NT2/D1 (cell line): Measurements from ENCODE around the gene SCAF8.
"Not testable (repeated sequence)": the region's sequence is repeated elsewhere in the genome, so short reads cannot be mapped to it uniquely, and the experiment has no call there.

Source experiments
- DNase-seq: peaks from one replicate; pipeline ENCODE4 v3.0.0-alpha.2; 2011; ENCODE audit warnings: low read depth, low spot score
- H3K27me3 ChIP-seq: 2 replicates; pipeline ENCODE4 v1.6.0; 2011; ENCODE audit warnings: mild to moderate bottlenecking; ENCODE audit not compliant: insufficient read length, insufficient read depth
- H3K36me3 ChIP-seq: 2 replicates; pipeline ENCODE4 v1.6.1; 2011; ENCODE audit warnings: mild to moderate bottlenecking, low read length, mixed read lengths; ENCODE audit not compliant: insufficient read depth, insufficient read length
- H3K4me1 ChIP-seq: 2 replicates; pipeline ENCODE4 v1.5.1; 2011; ENCODE audit not compliant: insufficient read depth, insufficient read length
- H3K4me3 ChIP-seq: 2 replicates; pipeline ENCODE4 v1.5.1; 2011; ENCODE audit warnings: low read depth; ENCODE audit not compliant: insufficient read length
- H3K9ac ChIP-seq: 2 replicates; pipeline ENCODE4 v1.6.0; 2011; ENCODE audit warnings: low read depth; ENCODE audit not compliant: insufficient read length
- H3K9me3 ChIP-seq: 2 replicates; pipeline ENCODE4 v1.5.1; 2011; ENCODE audit warnings: mild to moderate bottlenecking, low read length; ENCODE audit not compliant: insufficient read depth
- SUZ12 ChIP-seq: IDR thresholded peaks from 2 replicates; pipeline ENCODE4 v1.6.1; 2011; ENCODE audit not compliant: insufficient read length, insufficient read depth; ENCODE audit errors: extremely low read depth
- YY1 ChIP-seq: IDR thresholded peaks from 2 replicates; pipeline ENCODE4 v1.6.1; 2011; ENCODE audit not compliant: insufficient read length, insufficient read depth
- ZNF274 ChIP-seq: IDR thresholded peaks from 2 replicates; pipeline ENCODE4 v1.6.1; 2011; ENCODE audit warnings: mild to moderate bottlenecking, low read depth, low read length

SCAF8 gene

GRCh38 chr6:154736618-154737259 is 3.5 kb downstream of the SCAF8 start:
- peaks cover 3% of the 10 kb centered on the region for H3K4me1 ChIP-seq
- TF ChIP-seq YY1 (no peak), SUZ12 (no peak), ZNF274 (no peak)
- H3K27me3 ChIP-seq: no peaks in the 10 kb centered on the region
- no peak overlapping the region for H3K9ac ChIP-seq
- no peak overlapping the region for H3K4me3 ChIP-seq
- H3K36me3 ChIP-seq: peaks cover 19% of the 10 kb centered on the region
- DNase-seq: no peak
- H3K9me3 ChIP-seq: no peaks in the 10 kb centered on the region

GRCh38 chr6:154737424-154737823 is 4.2 kb downstream of the SCAF8 start:
- TF ChIP-seq SUZ12 (no peak), YY1 (no peak), ZNF274 (no peak)
- peaks cover 21% of the 10 kb centered on the region for H3K36me3 ChIP-seq
- no peaks in the 10 kb centered on the region for H3K9me3 ChIP-seq
- DNase-seq: no peak
- no peak overlapping the region for H3K9ac ChIP-seq
- H3K27me3 ChIP-seq: no peaks in the 10 kb centered on the region
- H3K4me1 ChIP-seq: peaks cover under 1% of the 10 kb centered on the region
- no peak overlapping the region for H3K4me3 ChIP-seq

- Histone ChIP-seq H3K9me3 (no peaks in the 10 kb centered on the region), H3K4me1 (no peaks in the 10 kb centered on the region), H3K36me3 (peaks cover 21% of the 10 kb centered on the region), H3K9ac (no peak overlapping the region), H3K27me3 (no peaks in the 10 kb centered on the region), H3K4me3 (no peak overlapping the region)
- TF ChIP-seq YY1 (no peak), ZNF274 (no peak), SUZ12 (no peak)
- no peak for DNase-seq
Observed at GRCh38 chr6:154738551-154738961, 5.3 kb downstream of the SCAF8 start.

GRCh38 chr6:154740658-154741057 is 7.4 kb downstream of the SCAF8 start:
- H3K36me3 ChIP-seq: peaks cover 16% of the 10 kb centered on the region
- H3K4me1 ChIP-seq: no peaks in the 10 kb centered on the region
- H3K9me3 ChIP-seq: no peaks in the 10 kb centered on the region
- H3K9ac ChIP-seq: no peak overlapping the region
- no peak overlapping the region for H3K4me3 ChIP-seq
- no peak for DNase-seq
- no peaks in the 10 kb centered on the region for H3K27me3 ChIP-seq
- no peak for TF ChIP-seq ZNF274
- no peak for TF ChIP-seq SUZ12

- TF ChIP-seq SUZ12 (no peak), YY1 (no peak)
- Histone ChIP-seq H3K36me3 (peaks cover 8% of the 10 kb centered on the region), H3K27me3 (no peaks in the 10 kb centered on the region), H3K9ac (no peak overlapping the region), H3K4me1 (no peaks in the 10 kb centered on the region), H3K9me3 (no peaks in the 10 kb centered on the region), H3K4me3 (no peak overlapping the region)
- DNase-seq: no peak
Observed at GRCh38 chr6:154742891-154743290, 9.7 kb downstream of the SCAF8 start.

GRCh38 chr6:154744029-154744745 is 11.0 kb downstream of the SCAF8 start:
- not testable (repeated sequence) for H3K9me3 ChIP-seq, DNase-seq, H3K4me3 ChIP-seq, H3K36me3 ChIP-seq, H3K9ac ChIP-seq, H3K4me1 ChIP-seq, H3K27me3 ChIP-seq

GRCh38 chr6:154745243-154745642 is 12.0 kb downstream of the SCAF8 start:
- H3K4me3 ChIP-seq: no peak overlapping the region

GRCh38 chr6:154749341-154749740 is 16.1 kb downstream of the SCAF8 start:
- TF ChIP-seq YY1 (no peak), SUZ12 (no peak), ZNF274 (no peak)
- no peak for DNase-seq
- Histone ChIP-seq H3K9me3 (no peaks in the 10 kb centered on the region), H3K9ac (no peak overlapping the region), H3K27me3 (no peaks in the 10 kb centered on the region), H3K36me3 (no peaks in the 10 kb centered on the region), H3K4me3 (no peak overlapping the region), H3K4me1 (no peaks in the 10 kb centered on the region)

More at GRCh38 chr6:154745243-154745642, 12.0 kb downstream of the SCAF8 start:
- TF ChIP-seq SUZ12: no peak
- Histone ChIP-seq H3K27me3 (no peaks in the 10 kb centered on the region), H3K9me3 (no peaks in the 10 kb centered on the region), H3K9ac (no peak overlapping the region), H3K4me1 (no peaks in the 10 kb centered on the region), H3K36me3 (peaks cover 8% of the 10 kb centered on the region)
- DNase-seq: no peak
